A673 (cell line): ENCODE data around the gene ORC1. TPM values are rescaled to one million over a fixed set of nuclear protein-coding genes. Genes with fewer than 3 reads are reported as not detected.

Experiments used
- BruUV-seq: library from RNA; stranded (reverse); fragments of 400-500 nt; replicated peaks from 2 replicates; lab custom pipeline; 2021; lab: Mats Ljungman, UMichigan
- CTCF ChIA-PET: fragments of 300-600 bp; sonication (Branson Sonifier 250); formaldehyde crosslinking; loops from one replicate; lab custom pipeline; 2022; ENCODE audit warnings: antibody characterized with exemption; lab: Charles Lee
- POLR2A ChIA-PET: fragments of 300-600 bp; sonication (Branson Sonifier 250); formaldehyde crosslinking; loops from one replicate; lab custom pipeline; 2022; ENCODE audit warnings: antibody characterized with exemption; ENCODE audit not compliant: low non-redundant PET; lab: Charles Lee
- DNase-seq: peaks from one replicate; pipeline ENCODE4 v3.0.0-alpha.2; 2015; ENCODE audit warnings: low spot score
- H3K27ac ChIP-seq: fragments of 200-600 bp; sonication (generic); 2 replicates; pipeline ENCODE4 v1.5.1; 2016; ENCODE audit warnings: mixed run types, low read depth, mild to moderate bottlenecking, mixed read lengths, antibody characterized with exemption, low read length; ENCODE audit not compliant: poor library complexity, severe bottlenecking
- H3K27me3 ChIP-seq: fragments of 200-600 bp; sonication (generic); replicated peaks from 2 replicates; pipeline ENCODE4 v1.6.1; 2017; ENCODE audit warnings: mixed run types, low read depth, mild to moderate bottlenecking, mixed read lengths, antibody characterized with exemption, low read length; ENCODE audit not compliant: insufficient read depth, poor library complexity
- H3K36me3 ChIP-seq: fragments of 200-600 bp; sonication (generic); 2 replicates; pipeline ENCODE4 v1.6.1; 2016; ENCODE audit warnings: mixed run types, mild to moderate bottlenecking, mixed read lengths, antibody characterized with exemption, low read length; ENCODE audit not compliant: insufficient read depth, poor library complexity, severe bottlenecking
- H3K4me1 ChIP-seq: fragments of 200-600 bp; sonication (generic); 2 replicates; pipeline ENCODE4 v1.6.1; 2017; ENCODE audit warnings: mixed run types, mild to moderate bottlenecking, mixed read lengths, antibody characterized with exemption, low read length; ENCODE audit not compliant: insufficient read depth, poor library complexity, severe bottlenecking
- H3K4me3 ChIP-seq: fragments of 200-600 bp; sonication (generic); 2 replicates; pipeline ENCODE4 v1.5.1; 2016; ENCODE audit warnings: low read depth, mixed run types, mild to moderate bottlenecking, mixed read lengths, low read length; ENCODE audit not compliant: poor library complexity, severe bottlenecking
- H3K9me3 ChIP-seq: fragments of 200-600 bp; sonication (generic); 2 replicates; pipeline ENCODE4 v1.6.1; 2016; ENCODE audit warnings: mixed run types, low read depth, mild to moderate bottlenecking, mixed read lengths, antibody characterized with exemption, low read length; ENCODE audit not compliant: poor library complexity, severe bottlenecking
- CTCF ChIP-seq: fragments of 300-800, 200-600 bp; sonication (generic); conservative IDR thresholded peaks from 2 replicates; pipeline ENCODE4 v1.5.1; 2017; ENCODE audit warnings: low read depth, mild to moderate bottlenecking, antibody characterized with exemption, low read length, moderate library complexity, mixed read lengths
- EZH2 ChIP-seq: fragments of 200-600 bp; sonication (generic); IDR thresholded peaks from 2 replicates; pipeline ENCODE4 v1.6.1; 2017; ENCODE audit warnings: borderline replicate concordance, low read depth, mild to moderate bottlenecking, mixed read lengths, antibody characterized with exemption, low read length; ENCODE audit not compliant: poor library complexity, severe bottlenecking
- intact Hi-C: fragments of 100-400 bp; cut with micrococcal nuclease; formaldehyde crosslinking; loops from one replicate; pipeline ENCODE4 v1.10.0; 2022; ENCODE audit not compliant: unreplicated experiment
- total RNA-seq: library from RNA; stranded (reverse); gene quantifications from 2 replicates; pipeline ENCODE4 v1.2.3, GENCODE V29; 2021

Gene ORC1
- total RNA-seq, 1 experiment from 2014 or later = 54.0 TPM

GRCh38 chr1:52346653-52347052 is 57.6 kb downstream of the ORC1 start:
- POLR2A ChIA-PET = no interaction called here
- H3K27ac ChIP-seq = no peak overlapping the region
- CTCF ChIA-PET = no interaction called here
- H3K4me1 ChIP-seq = no peaks in the 10 kb centered on the region
- H3K36me3 ChIP-seq = peaks cover 3% of the 10 kb centered on the region
- intact Hi-C loops = loop anchor here (5.0 kb wide), 1 partner anchor 219 kb away; no protein-coding TSS in a partner anchor
- H3K9me3 ChIP-seq = no peaks in the 10 kb centered on the region
- no TSS peak for BruUV-seq
- H3K4me3 ChIP-seq = no peak overlapping the region
- no peak for TF ChIP-seq CTCF
- no peaks in the 10 kb centered on the region for H3K27me3 ChIP-seq
- no peak for DNase-seq

GRCh38 chr1:52345252-52345651 is 59.0 kb downstream of the ORC1 start:
- Histone ChIP-seq H3K4me3 (no peak overlapping the region), H3K36me3 (peaks cover 3% of the 10 kb centered on the region), H3K27me3 (no peaks in the 10 kb centered on the region), H3K27ac (no peak overlapping the region), H3K4me1 (no peaks in the 10 kb centered on the region), H3K9me3 (no peaks in the 10 kb centered on the region)
- no peak for DNase-seq
- POLR2A ChIA-PET = interaction anchor here (0.6 kb wide), 1 partner anchor 33 kb away, joined by 6 read pairs; no protein-coding TSS in a partner anchor
- no TSS peak for BruUV-seq
- CTCF ChIA-PET = no interaction called here
- TF ChIP-seq EZH2 (no peak), CTCF (no peak)
- intact Hi-C loops = loop anchor here (5.0 kb wide), 1 partner anchor 218 kb away; no protein-coding TSS in a partner anchor

DNA sequence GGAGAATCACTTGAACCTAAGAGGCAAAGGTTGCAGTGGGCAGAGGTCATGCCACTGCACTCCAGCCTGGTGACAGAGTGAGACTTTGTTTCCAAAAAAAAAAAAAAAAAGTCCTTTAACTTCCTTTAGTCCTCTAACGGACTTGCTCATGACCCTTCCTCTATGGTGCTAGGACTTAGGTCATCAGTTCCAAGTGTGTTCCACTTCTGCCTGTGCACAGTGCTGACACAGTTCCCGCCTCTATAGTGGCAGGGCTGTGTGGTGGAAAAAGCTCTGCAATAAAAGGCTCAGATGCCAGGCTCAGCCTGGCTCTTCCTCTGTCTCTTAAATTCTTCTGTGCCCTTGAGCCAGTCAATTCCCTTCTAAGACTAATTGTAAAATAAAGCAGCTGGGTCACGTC is 60.2 kb downstream of the ORC1 start:
- peaks cover 3% of the 10 kb centered on the region for H3K36me3 ChIP-seq
- no peaks in the 10 kb centered on the region for H3K4me1 ChIP-seq
- POLR2A ChIA-PET = no interaction called here
- no peaks in the 10 kb centered on the region for H3K9me3 ChIP-seq
- DNase-seq = no peak
- CTCF ChIA-PET = no interaction called here
- no peak overlapping the region for H3K4me3 ChIP-seq
- H3K27ac ChIP-seq = no peak overlapping the region
- TF ChIP-seq CTCF (no peak), EZH2 (no peak)
- no TSS peak for BruUV-seq
- no peaks in the 10 kb centered on the region for H3K27me3 ChIP-seq
- intact Hi-C loops = no loop called here
